IMR-90 (cell line): Measurements from ENCODE around the gene SNX2. TPM values are rescaled to one million over a fixed set of nuclear protein-coding genes. Genes with fewer than 3 reads are reported as not detected.

Experiments used
- ATAC-seq: fragments of 200-7000 bp; cut with Tn5 transposase; 2 replicates; pipeline ENCODE4 v1.9.1; 2020; ENCODE audit warnings: low read depth, mild to moderate bottlenecking, moderate library complexity
- BruUV-seq: library from RNA; stranded (reverse); fragments of 400-500 nt; replicated peaks from 2 replicates; lab custom pipeline; 2021; lab: Mats Ljungman, UMichigan
- CTCF ChIA-PET: fragments of 300-600 bp; formaldehyde crosslinking; extraction: SDS; loops from one replicate; lab custom pipeline; 2021; ENCODE audit warnings: antibody characterized with exemption; lab: Yijun Ruan, JAX
- POLR2A ChIA-PET: fragments of 300-600 bp; sonication (Branson Sonifier 250); formaldehyde crosslinking; loops from one replicate; lab custom pipeline; 2022; ENCODE audit warnings: antibody characterized with exemption; ENCODE audit not compliant: unreplicated experiment; lab: Charles Lee
- DNase-seq: peaks from one replicate; pipeline ENCODE4 v3.0.0; 2013
- H2AFZ ChIP-seq: replicated peaks from 2 replicates; pipeline ENCODE3; 2013; ENCODE audit warnings: low read length, mild to moderate bottlenecking; ENCODE audit not compliant: poor library complexity
- H2AK5ac ChIP-seq: 2 replicates; pipeline ENCODE4 v1.6.1; 2013; ENCODE audit warnings: low read depth, low read length, inconsistent platforms
- H2AK9ac ChIP-seq: replicated peaks from 2 replicates; pipeline ENCODE3; 2013; ENCODE audit warnings: mild to moderate bottlenecking, low read depth, low read length, moderate library complexity; ENCODE audit not compliant: poor library complexity
- H2BK120ac ChIP-seq: 2 replicates; pipeline ENCODE4 v1.6.1; 2013; ENCODE audit warnings: low read depth, low read length, inconsistent platforms
- H2BK15ac ChIP-seq: 3 replicates; pipeline ENCODE4 v1.6.1; 2013; ENCODE audit warnings: low read depth, low read length, inconsistent platforms
- H2BK20ac ChIP-seq: 2 replicates; pipeline ENCODE4 v1.6.1; 2013; ENCODE audit warnings: low read depth, mild to moderate bottlenecking, inconsistent platforms, low read length, moderate library complexity
- H2BK5ac ChIP-seq: 2 replicates; pipeline ENCODE4 v1.6.1; 2013; ENCODE audit warnings: mild to moderate bottlenecking, low read depth, low read length, inconsistent platforms; ENCODE audit not compliant: poor library complexity, severe bottlenecking
- H3K14ac ChIP-seq: replicated peaks from 2 replicates; pipeline ENCODE4 v1.6.1; 2013; ENCODE audit warnings: low read depth, low read length, inconsistent platforms
- H3K18ac ChIP-seq: 2 replicates; pipeline ENCODE4 v1.6.1; 2013; ENCODE audit warnings: low read depth, low read length, control low read depth
- H3K23ac ChIP-seq: 2 replicates; pipeline ENCODE4 v1.6.1; 2013; ENCODE audit warnings: low read depth, low read length, inconsistent platforms
- H3K27ac ChIP-seq: 2 replicates; pipeline ENCODE4 v1.5.1; 2013; ENCODE audit warnings: mild to moderate bottlenecking, control low read depth, low read length; ENCODE audit not compliant: insufficient read depth
- H3K27me3 ChIP-seq: 2 replicates; pipeline ENCODE4 v1.6.1; 2013; ENCODE audit warnings: low read length; ENCODE audit not compliant: control insufficient read depth, insufficient read depth
- H3K36me3 ChIP-seq: 2 replicates; pipeline ENCODE4 v1.6.1; 2013; ENCODE audit warnings: low read length, mixed read lengths; ENCODE audit not compliant: control insufficient read depth, insufficient read depth
- H3K4ac ChIP-seq: 2 replicates; pipeline ENCODE4 v1.6.1; 2013; ENCODE audit warnings: low read depth, low read length, inconsistent platforms
- H3K4me1 ChIP-seq: 2 replicates; pipeline ENCODE4 v1.6.1; 2013; ENCODE audit warnings: low read length, mixed read lengths; ENCODE audit not compliant: control insufficient read depth, insufficient read depth
- H3K4me2 ChIP-seq: 2 replicates; pipeline ENCODE4 v1.6.1; 2013; ENCODE audit warnings: low read depth, mild to moderate bottlenecking, control low read depth, low read length, moderate library complexity
- H3K4me3 ChIP-seq: 2 replicates; pipeline ENCODE4 v1.5.1; 2013; ENCODE audit warnings: low read depth, mild to moderate bottlenecking, control low read depth, low read length, moderate library complexity; ENCODE audit not compliant: insufficient read depth
- H3K56ac ChIP-seq: 2 replicates; pipeline ENCODE4 v1.6.1; 2013; ENCODE audit warnings: low read length, inconsistent platforms; ENCODE audit not compliant: insufficient read depth; ENCODE audit errors: extremely low read depth
- H3K79me1 ChIP-seq, 2 experiments: 2 replicates each; pipeline ENCODE4 v1.6.1; 2013; ENCODE audit warnings: low read length in 2 of 2, inconsistent platforms in 1 of 2, low read depth in 1 of 2
- H3K9ac ChIP-seq: 2 replicates; pipeline ENCODE4 v1.6.1; 2013; ENCODE audit warnings: low read depth, low read length, control low read depth
- H3K9me1 ChIP-seq: 2 replicates; pipeline ENCODE4 v1.6.1; 2013; ENCODE audit warnings: low read length, inconsistent platforms; ENCODE audit not compliant: insufficient read depth
- H3K9me3 ChIP-seq: 2 replicates; pipeline ENCODE4 v1.6.1; 2013; ENCODE audit warnings: low read length; ENCODE audit not compliant: control insufficient read depth, insufficient read depth
- H4K20me1 ChIP-seq: 2 replicates; pipeline ENCODE4 v1.6.1; 2013; ENCODE audit warnings: low read length, inconsistent platforms; ENCODE audit not compliant: insufficient read depth
- H4K5ac ChIP-seq: 2 replicates; pipeline ENCODE4 v1.6.1; 2013; ENCODE audit warnings: mild to moderate bottlenecking, low read depth, low read length, control low read depth
- H4K8ac ChIP-seq, 2 experiments: 2 replicates each; pipeline ENCODE4 v1.6.1; 2013; ENCODE audit warnings: low read depth in 2 of 2, low read length in 2 of 2, control low read depth in 1 of 2, inconsistent platforms in 1 of 2
- H4K91ac ChIP-seq: 2 replicates; pipeline ENCODE4 v1.6.1; 2013; ENCODE audit warnings: low read depth, low read length, inconsistent platforms; ENCODE audit not compliant: insufficient read depth
- CHD1 ChIP-seq: IDR thresholded peaks from 2 replicates; pipeline ENCODE4 v1.6.1; 2012; ENCODE audit warnings: low read depth, low read length, improper control_type of control experiment
- MAFK ChIP-seq: IDR thresholded peaks from 2 replicates; pipeline ENCODE4 v1.6.1; 2012; ENCODE audit warnings: low read depth, low read length, improper control_type of control experiment
- MAZ ChIP-seq: IDR thresholded peaks from 2 replicates; pipeline ENCODE4 v1.6.1; 2012; ENCODE audit warnings: low read depth, mild to moderate bottlenecking, low read length, improper control_type of control experiment, moderate library complexity, borderline replicate concordance
- MXI1 ChIP-seq: IDR thresholded peaks from 2 replicates; pipeline ENCODE4 v1.6.1; 2012; ENCODE audit warnings: low read depth, mild to moderate bottlenecking, low read length, moderate library complexity, borderline replicate concordance
- WGBS, 2 experiments: methylation state at CpG; one replicate each; pipeline versions ENCODE4 v1.1.5 to v1.1.7; 2013; ENCODE audit warnings: missing lambda C conversion rate in 2 of 2; ENCODE audit not compliant: insufficient read length in 1 of 2; ENCODE audit errors: extremely low coverage in 2 of 2; 5-methylcytosine and 5-hydroxymethylcytosine counted together
- dilution Hi-C: fragments of 300-500 bp; cut with HindIII; formaldehyde crosslinking; loops from one replicate; pipeline ENCODE4 v1.14.3; 2018; ENCODE audit warnings: low sequenced_read_pairs; ENCODE audit not compliant: unreplicated experiment
- in situ Hi-C: fragments of 300-500 bp; cut with MboI; formaldehyde crosslinking; loops from 3 replicates; pipeline ENCODE4 v1.14.3; 2019; ENCODE audit warnings: low sequenced_read_pairs, inconsistent platforms, mixed read lengths
- intact Hi-C: fragments of 100-400 bp; cut with micrococcal nuclease; formaldehyde crosslinking; loops from 2 replicates; pipeline ENCODE4 v1.10.0; 2022
- polyA plus RNA-seq, 3 experiments: library from polyadenylated mRNA; depleted of rRNA; stranded (reverse); fragments of >200 nt; gene quantifications; 2 replicates each; pipeline ENCODE4 v1.2.3, GENCODE V29; 2012; ENCODE audit warnings: low replicate concordance in 1 of 3
- total RNA-seq: library from RNA; depleted of rRNA; stranded (reverse); fragments of >200 nt; gene quantifications from 2 replicates; pipeline ENCODE4 v1.2.3, GENCODE V29; 2012

The SNX2 gene
- total and polyA plus RNA-seq, 2 of the 4 experiments (the other 2 are of a cell fraction), result 26.3 to 52.9 TPM

DNA sequence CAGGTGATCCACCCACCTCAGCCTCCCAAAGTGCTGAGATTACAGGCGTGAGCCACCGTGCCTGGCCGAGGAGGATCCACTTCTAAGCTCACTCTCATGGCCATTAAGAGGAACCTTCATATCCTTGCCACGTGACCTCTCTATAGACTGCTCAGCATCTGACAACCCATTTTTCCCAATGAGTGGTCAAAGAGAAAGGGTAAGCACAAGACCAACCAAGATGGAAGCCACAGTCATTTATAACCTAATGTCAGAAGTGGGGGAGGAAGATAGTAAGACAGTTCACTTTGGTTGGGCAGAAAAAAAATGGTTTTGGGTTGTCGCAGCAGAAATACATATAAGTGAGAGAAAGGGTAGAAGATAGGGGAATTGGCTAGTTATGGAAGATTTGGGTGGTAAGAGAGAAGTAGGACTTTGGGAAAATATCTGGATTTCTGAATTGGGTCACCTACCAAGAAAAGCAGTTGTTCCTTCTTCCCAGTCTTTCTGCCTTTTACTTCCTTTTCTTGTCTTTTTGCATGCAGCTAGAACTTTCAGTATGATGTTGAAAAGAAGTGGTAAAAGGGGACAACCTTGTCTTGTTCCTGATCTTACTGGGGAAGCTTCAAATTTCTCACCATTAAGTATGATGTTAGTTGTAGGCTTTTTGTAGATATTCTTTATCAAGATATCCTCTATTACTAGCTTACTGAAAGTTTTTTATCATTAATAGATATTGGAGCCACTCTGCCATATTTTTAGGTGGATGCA lies 15.6 kb downstream of the SNX2 start:
- POLR2A ChIA-PET, result interaction anchor here (0.6 kb wide), 1 partner anchor 35 kb away, joined by 3 read pairs; no protein-coding TSS in a partner anchor
- Histone ChIP-seq H4K91ac (no peak overlapping the region), H2BK15ac (no peak overlapping the region), H3K4me1 (peaks cover 2% of the 10 kb centered on the region), H2BK20ac (no peak overlapping the region), H3K79me1 (peaks cover 6 to 35% of the 10 kb centered on the region in 2 experiments), H2BK5ac (no peak overlapping the region), H3K23ac (no peak overlapping the region), H4K8ac (no peak overlapping the region), H3K9me1 (0 out of 2 replicates have a peak, but pooled peaks cover 4% of the 10 kb centered on the region), H3K56ac (no peak overlapping the region), H3K36me3 (0 out of 2 replicates have a peak, but pooled peaks cover 2% of the 10 kb centered on the region), H3K27ac (no peak overlapping the region), H3K4me3 (no peak overlapping the region), H4K20me1 (peaks cover 27% of the 10 kb centered on the region), H3K4me2 (no peak overlapping the region), H3K9me3 (no peaks in the 10 kb centered on the region), H2AFZ (no peak overlapping the region), H3K9ac (no peak overlapping the region), H3K4ac (no peak overlapping the region), H3K18ac (no peak overlapping the region), H2BK120ac (no peak overlapping the region), H2AK5ac (no peak overlapping the region), H3K27me3 (no peaks in the 10 kb centered on the region), H4K5ac (no peak overlapping the region), H3K14ac (no peak overlapping the region), H2AK9ac (no peak overlapping the region)
- CTCF ChIA-PET, result interaction anchor here (1.0 kb wide), 1 partner anchor 18 kb away, joined by 3 read pairs; no protein-coding TSS in a partner anchor
- intact Hi-C loops (no loop called here), dilution Hi-C loops (no loop called here), in situ Hi-C loops (no loop called here)
- TF ChIP-seq MAZ (no peak), MXI1 (no peak), CHD1 (no peak), MAFK (no peak)
- BruUV-seq, result no TSS peak
- ATAC-seq (no peak), DNase-seq (no peak)
- WGBS, 2 experiments, result no CpG with 5 or more reads among the region's 5 CpGs
